ENCODE results near the gene MORF4L2.

- TF ChIP-seq, protein P1, sequence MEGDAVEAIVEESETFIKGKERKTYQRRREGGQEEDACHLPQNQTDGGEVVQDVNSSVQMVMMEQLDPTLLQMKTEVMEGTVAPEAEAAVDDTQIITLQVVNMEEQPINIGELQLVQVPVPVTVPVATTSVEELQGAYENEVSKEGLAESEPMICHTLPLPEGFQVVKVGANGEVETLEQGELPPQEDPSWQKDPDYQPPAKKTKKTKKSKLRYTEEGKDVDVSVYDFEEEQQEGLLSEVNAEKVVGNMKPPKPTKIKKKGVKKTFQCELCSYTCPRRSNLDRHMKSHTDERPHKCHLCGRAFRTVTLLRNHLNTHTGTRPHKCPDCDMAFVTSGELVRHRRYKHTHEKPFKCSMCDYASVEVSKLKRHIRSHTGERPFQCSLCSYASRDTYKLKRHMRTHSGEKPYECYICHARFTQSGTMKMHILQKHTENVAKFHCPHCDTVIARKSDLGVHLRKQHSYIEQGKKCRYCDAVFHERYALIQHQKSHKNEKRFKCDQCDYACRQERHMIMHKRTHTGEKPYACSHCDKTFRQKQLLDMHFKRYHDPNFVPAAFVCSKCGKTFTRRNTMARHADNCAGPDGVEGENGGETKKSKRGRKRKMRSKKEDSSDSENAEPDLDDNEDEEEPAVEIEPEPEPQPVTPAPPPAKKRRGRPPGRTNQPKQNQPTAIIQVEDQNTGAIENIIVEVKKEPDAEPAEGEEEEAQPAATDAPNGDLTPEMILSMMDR (IDR thresholded peaks at IDR 0.05): no peak
- no peak for TF ChIP-seq ZFX (IDR thresholded peaks at IDR 0.05; ENCODE audit: borderline replicate concordance)
Measured at GRCh38 chrX:103697687-103698086, 11.2 kb upstream of the MORF4L2 start.
